Measurements from ENCODE around the gene KIF3B.

- TF ChIP-seq FOXA1 (IDR thresholded peaks at IDR 0.05): no peak
- no peak for TF ChIP-seq TARDBP (IDR thresholded peaks at IDR 0.05)
- no peak for TF ChIP-seq SP1 (IDR thresholded peaks at IDR 0.05)
- TF ChIP-seq PKNOX1 (IDR thresholded peaks at IDR 0.05): no peak
- TF ChIP-seq ZNF384 (IDR thresholded peaks at IDR 0.05): no peak
- no peak for TF ChIP-seq SUZ12 (IDR thresholded peaks at IDR 0.05)
- no peak for TF ChIP-seq HDGF (IDR thresholded peaks at IDR 0.05; ENCODE audit: borderline replicate concordance)
- no peak for TF ChIP-seq FOXM1 (IDR thresholded peaks at IDR 0.05; ENCODE audit: borderline replicate concordance)
- TF ChIP-seq BHLHE40 (IDR thresholded peaks at IDR 0.05; ENCODE audit: borderline replicate concordance): no peak
- no peak for TF ChIP-seq NFRKB (IDR thresholded peaks at IDR 0.05)
Measured at GRCh38 chr20:32358632-32358882, 81.1 kb downstream of the KIF3B start.

Measured in HEK293T (cell line).